Astrocyte (in vitro differentiated cells and primary cell): ENCODE results near the gene ROBO2. TPM values are rescaled to one million over a fixed set of nuclear protein-coding genes. Genes with fewer than 3 reads are reported as not detected.

ENCODE experiments used
- DNase-seq: peaks from one replicate; pipeline ENCODE4 v3.0.0-alpha.2; 2010; ENCODE audit warnings: low read depth
- FAIRE-seq: peaks from 2 replicates; lab custom pipeline; 2011; peaks lifted over from hg19 to GRCh38; lab: Jason Lieb, UNC
- H2AFZ ChIP-seq: 2 replicates; pipeline ENCODE4 v1.6.0; 2012; ENCODE audit warnings: low read depth, low read length, inconsistent platforms
- H3K27ac ChIP-seq: 2 replicates; pipeline ENCODE4 v1.5.1; 2011; ENCODE audit warnings: low read depth, low read length, inconsistent platforms
- H3K27me3 ChIP-seq: 2 replicates; pipeline ENCODE4 v1.6.0; 2011; ENCODE audit warnings: low read length, inconsistent platforms; ENCODE audit not compliant: insufficient read depth
- H3K36me3 ChIP-seq: 2 replicates; pipeline ENCODE4 v1.5.1; 2011; ENCODE audit warnings: low read length, inconsistent platforms; ENCODE audit not compliant: insufficient read depth
- H3K4me1 ChIP-seq: 2 replicates; pipeline ENCODE4 v1.5.1; 2011; ENCODE audit warnings: low read length, inconsistent platforms; ENCODE audit not compliant: insufficient read depth
- H3K4me2 ChIP-seq: 2 replicates; pipeline ENCODE4 v1.6.0; 2012; ENCODE audit warnings: low read length, inconsistent platforms
- H3K4me3 ChIP-seq: 2 replicates; pipeline ENCODE4 v1.5.1; 2011; ENCODE audit warnings: low read depth, mild to moderate bottlenecking, low read length, inconsistent platforms; ENCODE audit not compliant: insufficient read depth
- H3K79me2 ChIP-seq: 2 replicates; pipeline ENCODE4 v1.6.0; 2012; ENCODE audit warnings: mild to moderate bottlenecking, low read length, inconsistent platforms; ENCODE audit not compliant: insufficient read depth
- H3K9ac ChIP-seq: 2 replicates; pipeline ENCODE4 v1.6.0; 2012; ENCODE audit warnings: mild to moderate bottlenecking, low read length, inconsistent platforms
- H3K9me3 ChIP-seq: 2 replicates; pipeline ENCODE4 v1.5.1; 2012; ENCODE audit warnings: low read depth, mild to moderate bottlenecking, low read length, inconsistent platforms; ENCODE audit not compliant: insufficient read depth
- H4K20me1 ChIP-seq: 2 replicates; pipeline ENCODE4 v1.6.0; 2012; ENCODE audit warnings: low read length, inconsistent platforms; ENCODE audit not compliant: insufficient read depth
- H3K27ac Mint-ChIP-seq: one replicate; pipeline ENCODE4 v1.8.0; 2021; ENCODE audit warnings: mild to moderate bottlenecking, mixed read lengths; ENCODE audit not compliant: unreplicated experiment
- H3K27me3 Mint-ChIP-seq: one replicate; pipeline ENCODE4 v1.8.0; 2021; ENCODE audit warnings: low read depth, mixed read lengths; ENCODE audit not compliant: unreplicated experiment
- H3K36me3 Mint-ChIP-seq: one replicate; pipeline ENCODE4 v1.8.0; 2021; ENCODE audit warnings: low read depth, mixed read lengths; ENCODE audit not compliant: unreplicated experiment
- H3K4me1 Mint-ChIP-seq: one replicate; pipeline ENCODE4 v1.8.0; 2021; ENCODE audit warnings: low read depth, mixed read lengths; ENCODE audit not compliant: unreplicated experiment
- H3K4me3 Mint-ChIP-seq: one replicate; pipeline ENCODE4 v1.8.0; 2021; ENCODE audit warnings: mild to moderate bottlenecking, moderate library complexity, mixed read lengths; ENCODE audit not compliant: unreplicated experiment
- H3K9me3 Mint-ChIP-seq: one replicate; pipeline ENCODE4 v1.8.0; 2021; ENCODE audit warnings: mild to moderate bottlenecking, mixed read lengths; ENCODE audit not compliant: unreplicated experiment
- EZH2 ChIP-seq: IDR thresholded peaks from 2 replicates; pipeline ENCODE4 v1.6.1; 2012; ENCODE audit warnings: mild to moderate bottlenecking, low read length, inconsistent platforms; ENCODE audit not compliant: insufficient read depth
- total RNA-seq: library from RNA; stranded (reverse); gene quantifications from 2 replicates; pipeline ENCODE4 v1.2.1, GENCODE V29; 2021
- TF ChIP-seq, protein P1 (sequence below): IDR thresholded peaks from 2 replicates; pipeline ENCODE4 v1.5.1; 2011; ENCODE audit warnings: low read depth, mild to moderate bottlenecking, inconsistent platforms, low read length, moderate library complexity; ENCODE audit not compliant: insufficient read depth

The ROBO2 gene
- total RNA-seq, 1 donor from 2014 or later = 1.4 TPM

- Histone ChIP-seq H3K27ac (no peak overlapping the region), H3K4me2 (no peak overlapping the region), H2AFZ (no peak overlapping the region), H3K36me3 (no peaks in the 10 kb centered on the region), H3K4me3 (no peak overlapping the region), H3K4me1 (no peaks in the 10 kb centered on the region), H4K20me1 (no peaks in the 10 kb centered on the region), H3K9me3 (no peaks in the 10 kb centered on the region), H3K27me3 (no peaks in the 10 kb centered on the region), H3K79me2 (no peaks in the 10 kb centered on the region), H3K9ac (no peak overlapping the region)
- FAIRE-seq (no peak), DNase-seq (peak; percentile 6)
- Mint-ChIP-seq H3K27ac (no peak overlapping the region), H3K4me3 (no peak overlapping the region), H3K36me3 (no peaks in the 10 kb centered on the region), H3K27me3 (no peaks in the 10 kb centered on the region), H3K9me3 (no peaks in the 10 kb centered on the region), H3K4me1 (no peaks in the 10 kb centered on the region)
- no peak for TF ChIP-seq EZH2
- TF ChIP-seq, protein P1, sequence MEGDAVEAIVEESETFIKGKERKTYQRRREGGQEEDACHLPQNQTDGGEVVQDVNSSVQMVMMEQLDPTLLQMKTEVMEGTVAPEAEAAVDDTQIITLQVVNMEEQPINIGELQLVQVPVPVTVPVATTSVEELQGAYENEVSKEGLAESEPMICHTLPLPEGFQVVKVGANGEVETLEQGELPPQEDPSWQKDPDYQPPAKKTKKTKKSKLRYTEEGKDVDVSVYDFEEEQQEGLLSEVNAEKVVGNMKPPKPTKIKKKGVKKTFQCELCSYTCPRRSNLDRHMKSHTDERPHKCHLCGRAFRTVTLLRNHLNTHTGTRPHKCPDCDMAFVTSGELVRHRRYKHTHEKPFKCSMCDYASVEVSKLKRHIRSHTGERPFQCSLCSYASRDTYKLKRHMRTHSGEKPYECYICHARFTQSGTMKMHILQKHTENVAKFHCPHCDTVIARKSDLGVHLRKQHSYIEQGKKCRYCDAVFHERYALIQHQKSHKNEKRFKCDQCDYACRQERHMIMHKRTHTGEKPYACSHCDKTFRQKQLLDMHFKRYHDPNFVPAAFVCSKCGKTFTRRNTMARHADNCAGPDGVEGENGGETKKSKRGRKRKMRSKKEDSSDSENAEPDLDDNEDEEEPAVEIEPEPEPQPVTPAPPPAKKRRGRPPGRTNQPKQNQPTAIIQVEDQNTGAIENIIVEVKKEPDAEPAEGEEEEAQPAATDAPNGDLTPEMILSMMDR = no peak
Observed at GRCh38 chr3:77296527-77296926, 256.6 kb downstream of the ROBO2 start.

- Mint-ChIP-seq H3K4me3 (no peak overlapping the region), H3K4me1 (no peaks in the 10 kb centered on the region), H3K27ac (no peak overlapping the region), H3K9me3 (no peaks in the 10 kb centered on the region), H3K27me3 (no peaks in the 10 kb centered on the region), H3K36me3 (no peaks in the 10 kb centered on the region)
- no peak overlapping the region for H3K4me3 ChIP-seq
- DNase-seq (no peak), FAIRE-seq (no peak)
- H3K9ac ChIP-seq = no peak overlapping the region
- no peak overlapping the region for H3K27ac ChIP-seq
- no peak overlapping the region for H2AFZ ChIP-seq
- TF ChIP-seq, protein P1 = no peak
- TF ChIP-seq EZH2 = no peak
- no peaks in the 10 kb centered on the region for H3K27me3 ChIP-seq
- no peaks in the 10 kb centered on the region for H4K20me1 ChIP-seq
- H3K79me2 ChIP-seq = no peaks in the 10 kb centered on the region
- H3K4me2 ChIP-seq = no peak overlapping the region
- H3K36me3 ChIP-seq = no peaks in the 10 kb centered on the region
- H3K4me1 ChIP-seq = no peaks in the 10 kb centered on the region
- H3K9me3 ChIP-seq = no peaks in the 10 kb centered on the region
Observed at GRCh38 chr3:77298417-77298816, 258.5 kb downstream of the ROBO2 start.

DNA sequence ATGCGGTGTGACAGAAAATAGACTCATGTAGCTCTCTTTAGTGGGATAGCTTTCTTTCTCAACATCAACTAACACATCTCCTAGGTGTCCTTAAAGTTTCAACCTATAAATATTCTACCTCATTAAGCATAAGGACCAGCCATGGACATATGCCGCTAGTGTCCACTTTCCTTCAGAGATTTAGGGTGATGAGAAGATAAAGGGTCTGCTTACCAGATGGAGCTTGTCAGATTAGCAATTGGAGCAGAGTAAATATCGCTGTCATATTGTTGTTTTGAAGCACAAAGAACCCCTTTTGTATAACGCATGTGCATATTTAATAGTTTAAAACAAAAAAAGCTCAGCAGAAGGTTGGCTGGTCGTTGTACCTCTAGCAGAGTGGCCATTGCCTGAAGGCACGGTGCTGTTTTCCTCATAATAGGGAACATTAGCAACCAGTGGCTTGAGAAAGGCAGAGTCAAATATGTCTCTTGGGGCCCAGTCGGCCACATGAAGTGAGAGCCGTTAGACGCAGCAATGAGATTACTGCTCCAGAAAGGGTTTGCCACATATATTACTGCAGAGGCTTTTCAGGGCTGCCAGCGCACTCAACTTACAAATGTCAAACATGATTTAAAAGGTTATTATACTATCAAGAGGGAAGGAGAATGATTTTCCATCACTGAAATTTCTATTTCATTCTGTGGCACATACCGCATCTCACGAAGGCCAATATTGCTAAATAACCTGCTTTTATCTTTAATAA lies 264.2 kb downstream of the ROBO2 start:
- no peaks in the 10 kb centered on the region for H3K36me3 ChIP-seq
- Mint-ChIP-seq H3K27me3 (no peaks in the 10 kb centered on the region), H3K27ac (no peak overlapping the region), H3K36me3 (no peaks in the 10 kb centered on the region), H3K9me3 (no peaks in the 10 kb centered on the region), H3K4me3 (no peak overlapping the region), H3K4me1 (no peaks in the 10 kb centered on the region)
- no peaks in the 10 kb centered on the region for H3K9me3 ChIP-seq
- H3K4me2 ChIP-seq = no peak overlapping the region
- H3K4me3 ChIP-seq = no peak overlapping the region
- no peak overlapping the region for H2AFZ ChIP-seq
- no peak for DNase-seq
- H3K27me3 ChIP-seq = no peaks in the 10 kb centered on the region
- no peaks in the 10 kb centered on the region for H3K4me1 ChIP-seq
- no peaks in the 10 kb centered on the region for H3K79me2 ChIP-seq
- no peaks in the 10 kb centered on the region for H4K20me1 ChIP-seq
- H3K9ac ChIP-seq = no peak overlapping the region
- no peak for FAIRE-seq
- no peak overlapping the region for H3K27ac ChIP-seq
- TF ChIP-seq EZH2 = no peak
- TF ChIP-seq, protein P1 = no peak
